HG02642 (cell line): Measurements from ENCODE around the gene RIPK4.

Experiments
- ATAC-seq: cut with Tn5 transposase; IDR thresholded peaks from one replicate; pipeline ENCODE4 v1.9.1; 2021; ENCODE audit warnings: mild to moderate bottlenecking; ENCODE audit not compliant: unreplicated experiment, poor library complexity

The RIPK4 gene

GRCh38 chr21:41770901-41771624, 4.2 kb upstream of the RIPK4 start:
- ATAC-seq, result no peak

DNA sequence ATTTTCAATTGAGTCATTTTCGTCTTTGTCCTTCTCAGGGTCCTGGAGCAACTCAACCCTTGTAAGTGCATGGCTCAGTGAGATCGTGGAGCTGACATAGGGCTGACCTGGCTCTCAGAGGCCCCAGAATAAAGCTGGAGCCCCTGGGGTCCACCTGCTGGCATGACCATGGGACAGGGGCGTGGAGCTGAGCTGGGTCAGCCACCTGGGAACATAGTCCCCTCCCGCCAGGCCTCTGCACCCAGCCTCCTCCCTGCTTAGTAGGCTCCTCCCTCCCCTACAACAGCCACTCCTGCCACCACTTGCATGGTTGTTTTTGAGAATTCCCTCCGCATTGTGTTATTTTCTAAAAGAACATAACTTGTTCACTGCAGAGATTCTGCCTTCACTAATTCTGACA, 3.1 kb upstream of the RIPK4 start:
- no peak for ATAC-seq

GRCh38 chr21:41769521-41769920, 2.7 kb upstream of the RIPK4 start:
- no peak for ATAC-seq

- ATAC-seq, result no peak
Observed at GRCh38 chr21:41769111-41769510, 2.3 kb upstream of the RIPK4 start.

- ATAC-seq, result no peak
Observed at GRCh38 chr21:41768437-41769042, 1.7 kb upstream of the RIPK4 start.

- ATAC-seq, result no peak
Observed at GRCh38 chr21:41767606-41768436, 969 bp upstream of the RIPK4 start.

- no peak for ATAC-seq
Observed at GRCh38 chr21:41765973-41766882, 624 bp downstream of the RIPK4 start.

GRCh38 chr21:41765420-41765821, 1.4 kb downstream of the RIPK4 start:
- no peak for ATAC-seq

DNA sequence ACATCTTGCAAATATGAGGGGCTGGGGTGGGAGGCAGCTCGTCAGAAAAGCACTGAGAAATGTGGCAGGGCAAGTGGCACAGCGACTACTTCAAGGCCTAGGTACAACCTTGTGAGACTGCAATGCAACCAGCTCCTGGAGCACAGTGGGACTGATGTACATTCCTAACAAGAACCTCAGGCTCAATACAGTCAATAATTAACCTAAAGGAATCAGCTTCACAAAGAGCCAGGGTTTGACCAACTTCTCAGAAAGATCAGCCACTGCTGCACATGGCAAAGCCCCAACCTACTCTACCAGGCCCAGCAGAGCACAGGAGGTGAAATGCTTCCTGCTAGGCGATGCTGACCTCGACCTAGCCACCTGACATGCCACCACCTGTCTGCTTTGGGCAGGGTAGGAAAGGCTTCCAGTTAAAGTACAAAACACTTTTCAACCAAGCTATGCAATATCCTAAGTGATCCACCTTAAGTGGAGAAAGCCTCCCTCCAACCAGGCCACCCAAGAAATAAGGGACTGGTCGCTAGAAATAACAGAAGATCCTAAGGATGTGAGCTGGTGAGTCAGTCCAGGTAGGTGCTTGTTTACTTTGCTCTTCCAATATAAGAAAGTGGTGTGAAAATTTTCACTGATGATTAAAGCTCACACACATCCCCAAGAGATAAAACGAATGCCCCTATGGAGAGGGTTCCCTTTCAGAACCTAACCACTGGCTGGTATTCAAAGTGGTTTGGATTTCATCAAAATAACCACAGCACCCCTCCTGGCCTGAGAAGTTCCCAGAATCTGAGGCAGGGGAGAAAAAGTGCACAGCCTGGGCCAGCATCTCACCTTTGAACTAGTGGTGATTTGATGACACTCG, 2.1 kb downstream of the RIPK4 start:
- no peak for ATAC-seq

- ATAC-seq, result no peak
Observed at GRCh38 chr21:41763996-41764395, 2.9 kb downstream of the RIPK4 start.

GRCh38 chr21:41763398-41763931, 3.4 kb downstream of the RIPK4 start:
- no peak for ATAC-seq

- no peak for ATAC-seq
Observed at GRCh38 chr21:41762753-41763152, 4.1 kb downstream of the RIPK4 start.

DNA sequence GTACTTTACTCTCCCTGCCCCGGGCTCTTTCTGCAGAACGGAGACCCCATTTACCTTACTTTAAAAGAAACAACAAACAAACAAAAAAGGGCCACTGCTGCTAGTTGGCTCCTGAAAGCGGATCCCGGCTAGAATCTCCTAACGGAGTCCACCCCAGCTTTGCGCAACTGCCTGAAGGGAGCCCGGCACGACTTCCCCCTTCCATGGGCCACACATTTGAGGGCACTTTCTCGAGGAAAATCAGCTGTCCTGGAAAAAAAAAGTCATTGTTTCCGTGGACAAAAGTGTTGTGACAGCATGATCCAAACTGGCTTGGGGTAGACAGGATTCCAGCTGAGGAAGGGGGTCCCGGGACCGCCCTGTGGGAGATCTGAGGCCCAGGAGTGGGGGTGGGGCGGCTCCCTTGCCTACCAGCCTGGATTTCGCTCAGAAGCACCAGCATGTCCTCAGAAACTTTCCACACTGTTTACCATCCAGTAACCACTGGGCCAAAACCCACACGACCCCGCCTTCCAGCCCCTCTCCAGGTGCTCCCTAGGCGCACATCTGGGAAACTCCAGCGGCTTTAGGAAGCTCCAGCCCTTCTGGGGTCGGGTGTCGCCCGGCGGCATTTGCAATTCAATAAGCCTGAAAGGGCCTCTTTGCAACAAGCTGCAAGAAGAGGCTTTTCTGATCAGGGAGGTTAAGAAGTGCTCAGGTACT, 4.8 kb downstream of the RIPK4 start:
- ATAC-seq, result no peak

GRCh38 chr21:41761211-41761933, 5.5 kb downstream of the RIPK4 start:
- ATAC-seq, result no peak

- ATAC-seq, result no peak
Observed at GRCh38 chr21:41760411-41760810, 6.4 kb downstream of the RIPK4 start.

DNA sequence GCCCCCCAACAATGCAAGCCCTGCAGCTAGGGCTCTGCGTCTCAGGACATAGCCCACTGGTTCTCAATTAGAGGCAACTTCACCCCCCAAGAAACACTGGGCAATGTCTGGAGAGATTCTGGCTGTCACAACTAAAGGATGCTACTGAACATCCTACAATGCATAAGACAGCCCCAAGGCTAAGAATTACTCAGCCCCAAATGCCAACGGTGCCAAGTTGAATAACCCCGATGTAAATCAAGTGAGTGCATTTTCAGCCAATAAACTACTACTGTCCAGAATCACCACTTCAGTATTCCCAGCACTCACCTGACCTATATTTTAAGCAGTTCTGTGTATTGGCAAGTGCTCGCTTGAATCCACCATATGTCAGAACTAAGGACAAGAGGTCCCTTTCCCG, 6.9 kb downstream of the RIPK4 start:
- ATAC-seq, result no peak

DNA sequence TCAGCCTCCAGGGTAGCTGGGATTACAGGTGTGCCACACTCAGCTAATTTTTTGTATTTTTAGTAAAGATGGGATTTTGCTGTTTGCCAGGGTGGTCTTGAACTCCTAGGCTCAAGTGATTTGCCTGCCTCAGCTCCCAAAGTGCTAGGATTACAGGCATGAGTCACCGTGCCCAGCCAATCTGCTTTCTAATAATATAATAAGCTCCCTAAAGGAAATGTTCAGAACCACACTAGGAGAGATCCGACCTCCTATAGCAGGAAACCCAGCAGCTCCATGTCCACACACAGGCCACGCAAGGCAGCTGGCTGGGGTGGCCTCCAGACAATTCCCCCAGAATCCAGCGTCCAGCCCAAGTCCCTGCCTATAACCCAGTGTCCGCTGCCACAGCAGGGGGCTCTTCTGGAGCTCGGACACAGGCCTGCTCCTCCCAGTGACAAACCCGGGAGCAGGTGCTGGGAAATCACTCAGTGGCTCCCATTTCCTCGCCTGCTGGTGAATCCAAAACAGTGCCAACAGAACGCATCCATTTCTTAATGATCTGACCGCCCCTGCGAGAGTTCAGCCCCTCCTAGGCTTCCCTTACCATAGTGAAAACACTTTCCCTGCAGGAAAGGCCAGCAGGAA, 7.5 kb downstream of the RIPK4 start:
- ATAC-seq, result no peak
